Limb (tissue), 2 donors: ENCODE measurements around the gene CD151.
A peak's percentile ranks its signal among the peaks of the same experiment; 100 is the strongest.

ENCODE experiments used
- DNase-seq, 2 donors: peaks; one replicate each; pipeline ENCODE4 v3.0.0-alpha.2; 2016; ENCODE audit errors: extremely low spot score in 2 of 2

Gene CD151

GRCh38 chr11:829176-829846 is 3.4 kb upstream of the CD151 start:
- no peak for DNase-seq

GRCh38 chr11:829847-830294 is 2.9 kb upstream of the CD151 start:
- no peak for DNase-seq

- DNase-seq: no peak
Measured at GRCh38 chr11:830295-831117, 2.2 kb upstream of the CD151 start.

GRCh38 chr11:831118-831864 is 1.5 kb upstream of the CD151 start:
- no peak for DNase-seq

- DNase-seq: no peak
Measured at GRCh38 chr11:831961-832528, 707 bp upstream of the CD151 start.

GRCh38 chr11:833114-833791 is 501 bp downstream of the CD151 start:
- DNase-seq: peak in 1 of 2 donors; percentile 77

- DNase-seq: no peak
Measured at GRCh38 chr11:833849-834311, 1.1 kb downstream of the CD151 start.

GRCh38 chr11:834371-835316 is 1.9 kb downstream of the CD151 start:
- no peak for DNase-seq

- DNase-seq: no peak
Measured at GRCh38 chr11:836274-836673, 3.5 kb downstream of the CD151 start.

- DNase-seq: no peak
Measured at GRCh38 chr11:836700-837099, 3.9 kb downstream of the CD151 start.

GRCh38 chr11:837189-837989 is 4.6 kb downstream of the CD151 start:
- no peak for DNase-seq

GRCh38 chr11:837990-838307 is 5.2 kb downstream of the CD151 start:
- DNase-seq: no peak

GRCh38 chr11:838441-839279 is 5.9 kb downstream of the CD151 start:
- no peak for DNase-seq

- no peak for DNase-seq
Measured at GRCh38 chr11:839280-839623, 6.5 kb downstream of the CD151 start.

- DNase-seq: no peak
Measured at GRCh38 chr11:839875-840617, 7.3 kb downstream of the CD151 start.

GRCh38 chr11:841981-842369 is 9.2 kb downstream of the CD151 start:
- DNase-seq: no peak

GRCh38 chr11:842370-843002 is 9.7 kb downstream of the CD151 start, which contains the start of the genes POLR2L and TSPAN4:
POLR2L (minus strand) TSS chr11:842529; CDS start chr11:842508, 21 bp downstream.
TSPAN4 (plus strand) TSS chr11:842852; CDS start chr11:850305, 7,453 bp downstream.
- peak; percentile 82 to 95 for DNase-seq
